ENCODE measurements around the gene KLHDC8A.

- TF ChIP-seq EZH2 (IDR thresholded peaks at IDR 0.05; ENCODE audit: low read length, missing control alignments), result no peak
- no peak for TF ChIP-seq CTCF (conservative IDR thresholded peaks at IDR 0.05 in 1 of 2, IDR thresholded peaks at IDR 0.05 in 1 of 2; ENCODE audit: low read depth in 1 of 2, low read length in 2 of 2)
These were observed 55.4 kb downstream of the KLHDC8A start for GRCh38 chr1:205301205-205301821.
